PC-9 (cell line): ENCODE results near the gene ETNK1. TPM values are rescaled to one million over a fixed set of nuclear protein-coding genes. Genes with fewer than 3 reads are reported as not detected.
"Not testable (repeated sequence)": the region's sequence is repeated elsewhere in the genome, so short reads cannot be mapped to it uniquely, and the experiment has no call there.

Experiments used
- BruUV-seq: library from RNA; stranded (reverse); fragments of 400-500 nt; replicated peaks from 2 replicates; lab custom pipeline; 2021; lab: Mats Ljungman, UMichigan
- CTCF ChIA-PET: fragments of 300-600 bp; sonication (Branson Sonifier 250); formaldehyde crosslinking; loops from one replicate; lab custom pipeline; 2022; ENCODE audit warnings: antibody characterized with exemption; lab: Charles Lee
- POLR2A ChIA-PET: fragments of 300-600 bp; sonication (Branson Sonifier 250); formaldehyde crosslinking; loops from one replicate; lab custom pipeline; 2022; ENCODE audit warnings: antibody characterized with exemption; ENCODE audit not compliant: unreplicated experiment; lab: Charles Lee
- DNase-seq, 2 experiments: peaks; one replicate each; pipeline versions ENCODE4 v3.0.0 to v3.0.0-alpha.2; 2015 to 2022; ENCODE audit warnings: mixed read lengths in 1 of 2
- H2AFZ ChIP-seq: fragments of 200-600 bp; sonication (generic); 2 replicates; pipeline ENCODE4 v1.8.1; 2017; ENCODE audit warnings: antibody characterized with exemption
- H3F3A ChIP-seq: fragments of 200-600 bp; sonication (generic); 2 replicates; pipeline ENCODE4 v1.8.1; 2017; ENCODE audit warnings: antibody characterized with exemption, mild to moderate bottlenecking, low read depth; ENCODE audit not compliant: insufficient read depth
- H3K27ac ChIP-seq: fragments of 200-600 bp; sonication (generic); 2 replicates; pipeline ENCODE4 v1.6.1; 2016; ENCODE audit warnings: mixed run types
- H3K27me3 ChIP-seq: fragments of 200-600 bp; sonication (generic); 2 replicates; pipeline ENCODE4 v1.6.1; 2016; ENCODE audit warnings: low read depth, mixed run types; ENCODE audit not compliant: insufficient read depth
- H3K36me3 ChIP-seq: fragments of 200-600 bp; sonication (generic); 2 replicates; pipeline ENCODE4 v1.6.1; 2016; ENCODE audit warnings: low read depth, mixed run types
- H3K4me1 ChIP-seq: fragments of 200-600 bp; sonication (generic); replicated peaks from 2 replicates; pipeline ENCODE4 v1.6.1; 2016; ENCODE audit warnings: mixed run types; ENCODE audit not compliant: insufficient read depth
- H3K4me2 ChIP-seq: fragments of 200-600 bp; sonication (generic); 2 replicates; pipeline ENCODE4 v1.6.1; 2017; ENCODE audit warnings: mixed run types
- H3K4me3 ChIP-seq: fragments of 200-600 bp; sonication (generic); 2 replicates; pipeline ENCODE4 v1.6.1; 2016; ENCODE audit warnings: mixed run types
- H3K79me2 ChIP-seq: fragments of 200-600 bp; sonication (generic); 2 replicates; pipeline ENCODE4 v1.6.1; 2017; ENCODE audit warnings: low read depth, mixed run types
- H3K9me2 ChIP-seq: fragments of 200-600 bp; sonication (generic); 2 replicates; pipeline ENCODE4 v1.8.1; 2017; ENCODE audit warnings: mild to moderate bottlenecking; ENCODE audit not compliant: insufficient read depth
- H3K9me3 ChIP-seq: fragments of 200-600 bp; sonication (generic); 2 replicates; pipeline ENCODE4 v1.8.1; 2016; ENCODE audit warnings: low read depth; ENCODE audit not compliant: insufficient read depth
- H4K20me1 ChIP-seq: fragments of 200-600 bp; sonication (generic); 2 replicates; pipeline ENCODE4 v1.8.1; 2017; ENCODE audit not compliant: insufficient read depth
- EZH2 ChIP-seq: fragments of 200-600 bp; sonication (generic); IDR thresholded peaks from 2 replicates; pipeline ENCODE4 v1.8.0; 2017; ENCODE audit warnings: antibody characterized with exemption, low read depth
- intact Hi-C: fragments of 100-400 bp; cut with micrococcal nuclease; formaldehyde crosslinking; loops from one replicate; pipeline ENCODE4 v1.10.0; 2022; ENCODE audit not compliant: unreplicated experiment
- total RNA-seq: library from RNA; stranded (reverse); gene quantifications from 2 replicates; pipeline ENCODE4 v1.2.3, GENCODE V29; 2021
- TF ChIP-seq, protein P1 (sequence below): fragments of 200-600 bp; sonication (generic); conservative IDR thresholded peaks from 2 replicates; pipeline ENCODE4 v1.6.1; 2017; ENCODE audit warnings: mixed run types, antibody characterized with exemption, mild to moderate bottlenecking, moderate library complexity

ETNK1 gene
- total RNA-seq, 1 experiment from 2014 or later = 87.9 TPM

DNA sequence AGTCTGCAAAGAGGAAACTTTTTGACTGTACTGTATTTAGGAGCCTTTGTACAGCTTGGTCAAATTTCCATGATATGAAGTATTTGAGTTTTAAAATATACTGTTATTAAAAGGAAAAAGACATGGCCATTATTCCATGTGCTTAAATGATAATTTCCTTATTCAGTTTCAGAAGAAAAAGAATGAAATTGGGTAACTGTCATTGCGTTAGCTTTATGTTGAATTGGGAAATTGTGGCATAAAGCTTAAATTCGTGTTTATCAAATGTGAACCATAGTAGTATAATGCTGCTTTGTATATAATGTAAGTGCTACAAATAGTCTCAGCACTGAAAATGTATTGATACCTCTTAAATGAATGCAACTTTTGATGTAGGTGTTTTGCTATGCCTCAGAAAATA, 64.9 kb downstream of the ETNK1 start:
- no peaks in the 10 kb centered on the region for H3K4me1 ChIP-seq
- H3K79me2 ChIP-seq = no peaks in the 10 kb centered on the region
- no peak for TF ChIP-seq EZH2
- TF ChIP-seq, protein P1, sequence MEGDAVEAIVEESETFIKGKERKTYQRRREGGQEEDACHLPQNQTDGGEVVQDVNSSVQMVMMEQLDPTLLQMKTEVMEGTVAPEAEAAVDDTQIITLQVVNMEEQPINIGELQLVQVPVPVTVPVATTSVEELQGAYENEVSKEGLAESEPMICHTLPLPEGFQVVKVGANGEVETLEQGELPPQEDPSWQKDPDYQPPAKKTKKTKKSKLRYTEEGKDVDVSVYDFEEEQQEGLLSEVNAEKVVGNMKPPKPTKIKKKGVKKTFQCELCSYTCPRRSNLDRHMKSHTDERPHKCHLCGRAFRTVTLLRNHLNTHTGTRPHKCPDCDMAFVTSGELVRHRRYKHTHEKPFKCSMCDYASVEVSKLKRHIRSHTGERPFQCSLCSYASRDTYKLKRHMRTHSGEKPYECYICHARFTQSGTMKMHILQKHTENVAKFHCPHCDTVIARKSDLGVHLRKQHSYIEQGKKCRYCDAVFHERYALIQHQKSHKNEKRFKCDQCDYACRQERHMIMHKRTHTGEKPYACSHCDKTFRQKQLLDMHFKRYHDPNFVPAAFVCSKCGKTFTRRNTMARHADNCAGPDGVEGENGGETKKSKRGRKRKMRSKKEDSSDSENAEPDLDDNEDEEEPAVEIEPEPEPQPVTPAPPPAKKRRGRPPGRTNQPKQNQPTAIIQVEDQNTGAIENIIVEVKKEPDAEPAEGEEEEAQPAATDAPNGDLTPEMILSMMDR = no peak
- H3K9me2 ChIP-seq = no peaks in the 10 kb centered on the region
- no peaks in the 10 kb centered on the region for H4K20me1 ChIP-seq
- H3K27ac ChIP-seq = no peak overlapping the region
- no peaks in the 10 kb centered on the region for H3K9me3 ChIP-seq
- intact Hi-C loops = no loop called here
- H3K4me3 ChIP-seq = no peak overlapping the region
- no TSS peak for BruUV-seq
- ChIA-PET POLR2A (no interaction called here), CTCF (no interaction called here)
- DNase-seq = no peak
- peaks cover 7% of the 10 kb centered on the region; the same call in 1 of the 2 replicates for H3F3A ChIP-seq
- H3K36me3 ChIP-seq = peaks cover 9% of the 10 kb centered on the region; the same call in 1 of the 2 replicates
- H2AFZ ChIP-seq = no peak overlapping the region
- no peaks in the 10 kb centered on the region for H3K27me3 ChIP-seq
- H3K4me2 ChIP-seq = no peak overlapping the region

DNA sequence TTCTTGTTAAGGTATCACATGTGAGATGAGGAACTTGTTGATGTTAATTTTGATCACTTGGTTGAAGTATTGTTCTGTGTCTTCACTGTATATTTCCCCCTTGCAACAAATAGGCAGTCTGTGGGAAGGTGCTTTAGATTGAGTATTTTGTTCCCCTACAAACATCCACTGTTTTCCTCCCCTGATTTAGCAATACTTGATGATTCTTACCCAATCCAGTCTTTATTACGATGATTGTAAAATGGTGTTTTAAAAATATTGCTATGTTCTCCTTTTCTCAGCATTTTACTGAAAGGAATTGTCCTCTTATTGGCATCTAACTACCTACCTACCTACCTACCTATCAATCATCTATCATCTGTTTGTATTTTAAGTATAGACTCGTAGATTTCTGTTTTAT, 66.3 kb downstream of the ETNK1 start:
- Histone ChIP-seq H2AFZ (no peak overlapping the region), H3K27ac (no peak overlapping the region), H4K20me1 (no peaks in the 10 kb centered on the region), H3K4me2 (no peak overlapping the region), H3F3A (peaks cover 7% of the 10 kb centered on the region; the same call in 1 of the 2 replicates), H3K36me3 (0 out of 2 replicates have a peak, but pooled peaks cover under 1% of the 10 kb centered on the region), H3K9me2 (no peaks in the 10 kb centered on the region), H3K9me3 (no peaks in the 10 kb centered on the region), H3K79me2 (no peaks in the 10 kb centered on the region), H3K27me3 (no peaks in the 10 kb centered on the region), H3K4me1 (no peaks in the 10 kb centered on the region), H3K4me3 (no peak overlapping the region)
- TF ChIP-seq, protein P1 = no peak
- TF ChIP-seq EZH2 = no peak
- DNase-seq = no peak
- POLR2A ChIA-PET = no interaction called here
- CTCF ChIA-PET = no interaction called here
- no TSS peak for BruUV-seq
- intact Hi-C loops = no loop called here

DNA sequence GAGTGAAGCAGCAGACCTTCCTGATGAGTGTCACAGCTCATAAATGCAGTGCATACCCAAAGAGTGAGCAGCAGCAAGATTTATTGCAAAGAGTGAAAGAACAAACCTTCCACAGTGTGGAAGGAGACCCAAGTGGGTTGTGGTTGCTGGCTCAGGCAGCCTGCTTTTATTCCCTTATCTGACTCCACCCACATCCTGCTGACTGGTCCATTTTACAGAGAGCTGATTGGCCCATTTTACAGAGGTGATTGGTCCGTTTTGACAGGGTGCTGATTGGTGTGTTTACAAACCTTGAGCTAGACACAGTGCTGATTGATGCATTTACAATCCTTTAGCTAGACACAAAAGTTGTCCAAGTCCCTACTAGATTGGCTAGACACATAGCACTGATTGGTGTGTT, 67.5 kb downstream of the ETNK1 start:
- intact Hi-C loops, H3K27ac ChIP-seq, POLR2A ChIA-PET, H3K9me3 ChIP-seq, H2AFZ ChIP-seq, H3K27me3 ChIP-seq, H3F3A ChIP-seq, H3K4me1 ChIP-seq, DNase-seq, H4K20me1 ChIP-seq, H3K4me3 ChIP-seq, BruUV-seq, H3K36me3 ChIP-seq, H3K9me2 ChIP-seq, H3K4me2 ChIP-seq, H3K79me2 ChIP-seq: not testable (repeated sequence)
- CTCF ChIA-PET = interaction anchor here (0.5 kb wide), 1 partner anchor 53 kb away, joined by 4 read pairs; no protein-coding TSS in a partner anchor

DNA sequence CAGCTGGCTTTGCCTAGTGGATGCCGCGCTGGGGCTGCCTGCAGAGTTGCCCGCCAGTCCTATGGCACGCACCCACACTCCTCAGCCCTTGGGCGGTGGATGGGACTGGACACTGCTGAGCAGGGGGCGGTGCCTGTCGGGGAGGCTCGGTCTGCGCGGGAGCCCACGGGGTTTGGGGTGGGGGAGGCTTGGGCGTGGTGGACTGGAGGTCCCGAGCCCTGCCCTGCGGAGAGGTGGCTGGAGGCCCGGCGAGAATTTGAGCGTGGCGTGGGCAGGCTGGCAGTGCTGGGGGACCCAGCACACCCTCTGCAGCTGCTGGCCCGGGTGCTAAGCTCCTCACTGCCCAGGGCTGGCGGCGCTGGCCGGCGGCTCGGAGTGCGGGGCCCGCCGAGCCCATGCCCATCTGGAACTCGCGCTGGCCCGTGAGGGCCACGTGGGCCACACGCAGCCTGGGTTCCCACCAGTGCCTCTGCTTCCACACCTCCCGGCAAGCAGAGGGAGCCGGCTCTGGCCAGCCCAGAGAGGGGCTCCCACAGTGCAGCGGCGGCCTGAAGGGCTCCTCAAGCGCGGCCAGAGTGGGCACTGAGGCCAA, 68.1 kb downstream of the ETNK1 start:
- no TSS peak for BruUV-seq
- no peak overlapping the region for H3K27ac ChIP-seq
- no peaks in the 10 kb centered on the region for H3K9me2 ChIP-seq
- DNase-seq = no peak
- H3K79me2 ChIP-seq = no peaks in the 10 kb centered on the region
- intact Hi-C loops = no loop called here
- TF ChIP-seq EZH2 = no peak
- TF ChIP-seq, protein P1 = no peak
- no peak overlapping the region for H3K4me3 ChIP-seq
- no peak overlapping the region for H3K4me2 ChIP-seq
- H3K27me3 ChIP-seq = no peaks in the 10 kb centered on the region
- CTCF ChIA-PET = no interaction called here
- no peaks in the 10 kb centered on the region for H3K4me1 ChIP-seq
- POLR2A ChIA-PET = no interaction called here
- H3K36me3 ChIP-seq = no peaks in the 10 kb centered on the region
- H2AFZ ChIP-seq = no peak overlapping the region
- peaks cover 7% of the 10 kb centered on the region; the same call in 1 of the 2 replicates for H3F3A ChIP-seq
- H3K9me3 ChIP-seq = no peaks in the 10 kb centered on the region
- no peaks in the 10 kb centered on the region for H4K20me1 ChIP-seq
